BJ (cell line): Measurements from ENCODE around the gene DPP6. TPM values are rescaled to one million over a fixed set of nuclear protein-coding genes. Genes with fewer than 3 reads are reported as not detected.

Experiments used
- CTCF ChIA-PET: fragments of 350-600 bp; formaldehyde crosslinking; extraction: SDS; loops from one replicate; lab custom pipeline; 2021; ENCODE audit warnings: antibody characterized with exemption, inconsistent platforms; lab: Yijun Ruan, JAX
- POLR2A ChIA-PET: fragments of 300-600 bp; sonication (Branson Sonifier 250); formaldehyde crosslinking; extraction: SDS; loops from one replicate; lab custom pipeline; 2021; ENCODE audit warnings: antibody characterized with exemption; lab: Charles Lee
- DNase-seq: peaks from one replicate; pipeline ENCODE4 v3.0.0-alpha.2; 2011; ENCODE audit warnings: low read depth
- H3K27me3 ChIP-seq: 2 replicates; pipeline ENCODE4 v1.6.0; 2011; ENCODE audit warnings: low read length; ENCODE audit not compliant: control insufficient read depth, insufficient read depth
- H3K36me3 ChIP-seq: 2 replicates; pipeline ENCODE4 v1.5.1; 2011; ENCODE audit warnings: low read length; ENCODE audit not compliant: control insufficient read depth, insufficient read depth
- H3K4me3 ChIP-seq: 2 replicates; pipeline ENCODE4 v1.5.1; 2011; ENCODE audit warnings: low read depth, mild to moderate bottlenecking, control low read depth, low read length
- polyA plus RNA-seq: library from polyadenylated mRNA; depleted of rRNA; stranded (reverse); fragments of >200 nt; gene quantifications from 2 replicates; pipeline ENCODE4 v1.2.3, GENCODE V29; 2011
- TF ChIP-seq, protein P1 (sequence below): IDR thresholded peaks from 2 replicates; pipeline ENCODE4 v1.5.1; 2011; ENCODE audit warnings: low read depth, mild to moderate bottlenecking, control low read depth, inconsistent platforms, low read length, moderate library complexity; ENCODE audit not compliant: insufficient read depth

DPP6 gene
- polyA plus RNA-seq, 1 experiment: not detected

DNA sequence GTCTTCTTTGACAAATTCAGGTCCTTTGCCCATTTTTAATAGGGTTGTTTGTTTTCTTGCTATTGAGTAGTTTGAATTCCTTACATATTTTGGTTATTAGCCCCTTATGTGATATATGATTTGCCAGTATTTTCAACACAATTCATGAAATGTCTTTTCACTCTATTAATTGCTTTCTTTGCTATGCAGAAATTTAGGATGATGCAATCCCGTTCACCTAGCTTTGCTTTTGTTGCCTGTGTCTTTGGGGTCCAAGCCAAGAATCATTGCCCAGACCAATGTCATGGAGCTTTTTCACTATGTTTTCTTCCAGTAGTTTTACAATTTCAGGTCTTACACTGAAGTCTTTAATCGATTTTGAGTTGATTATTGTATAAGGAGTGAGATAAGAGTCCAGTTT, 796.3 kb downstream of the DPP6 start:
- TF ChIP-seq, protein P1, sequence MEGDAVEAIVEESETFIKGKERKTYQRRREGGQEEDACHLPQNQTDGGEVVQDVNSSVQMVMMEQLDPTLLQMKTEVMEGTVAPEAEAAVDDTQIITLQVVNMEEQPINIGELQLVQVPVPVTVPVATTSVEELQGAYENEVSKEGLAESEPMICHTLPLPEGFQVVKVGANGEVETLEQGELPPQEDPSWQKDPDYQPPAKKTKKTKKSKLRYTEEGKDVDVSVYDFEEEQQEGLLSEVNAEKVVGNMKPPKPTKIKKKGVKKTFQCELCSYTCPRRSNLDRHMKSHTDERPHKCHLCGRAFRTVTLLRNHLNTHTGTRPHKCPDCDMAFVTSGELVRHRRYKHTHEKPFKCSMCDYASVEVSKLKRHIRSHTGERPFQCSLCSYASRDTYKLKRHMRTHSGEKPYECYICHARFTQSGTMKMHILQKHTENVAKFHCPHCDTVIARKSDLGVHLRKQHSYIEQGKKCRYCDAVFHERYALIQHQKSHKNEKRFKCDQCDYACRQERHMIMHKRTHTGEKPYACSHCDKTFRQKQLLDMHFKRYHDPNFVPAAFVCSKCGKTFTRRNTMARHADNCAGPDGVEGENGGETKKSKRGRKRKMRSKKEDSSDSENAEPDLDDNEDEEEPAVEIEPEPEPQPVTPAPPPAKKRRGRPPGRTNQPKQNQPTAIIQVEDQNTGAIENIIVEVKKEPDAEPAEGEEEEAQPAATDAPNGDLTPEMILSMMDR: no peak
- POLR2A ChIA-PET: no interaction called here
- no peaks in the 10 kb centered on the region for H3K36me3 ChIP-seq
- H3K4me3 ChIP-seq: no peak overlapping the region
- no peak for DNase-seq
- H3K27me3 ChIP-seq: no peaks in the 10 kb centered on the region
- CTCF ChIA-PET: no interaction called here

DNA sequence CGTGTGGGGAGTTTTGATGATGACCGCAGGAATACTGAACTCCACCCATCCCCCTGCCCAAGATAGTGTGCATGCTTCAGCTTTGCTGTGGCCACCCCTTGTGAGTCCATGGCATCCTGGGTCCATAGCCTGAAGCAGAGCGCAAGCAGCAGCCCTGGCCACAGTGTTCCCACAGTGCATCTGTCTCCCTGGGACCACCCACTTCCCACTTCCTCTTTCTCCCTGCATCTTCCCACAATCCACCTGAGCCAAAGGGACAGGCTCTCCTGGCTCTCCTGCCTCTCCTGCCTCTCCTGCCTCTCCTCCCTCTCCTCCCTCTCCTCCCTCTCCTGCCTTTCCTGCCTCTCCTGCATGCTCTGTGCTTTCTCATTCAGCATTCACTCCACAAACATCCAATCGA, 800.0 kb downstream of the DPP6 start:
- H3K4me3 ChIP-seq: no peak overlapping the region
- no peaks in the 10 kb centered on the region for H3K36me3 ChIP-seq
- TF ChIP-seq, protein P1: no peak
- ChIA-PET CTCF (no interaction called here), POLR2A (no interaction called here)
- H3K27me3 ChIP-seq: no peaks in the 10 kb centered on the region
- no peak for DNase-seq

DNA sequence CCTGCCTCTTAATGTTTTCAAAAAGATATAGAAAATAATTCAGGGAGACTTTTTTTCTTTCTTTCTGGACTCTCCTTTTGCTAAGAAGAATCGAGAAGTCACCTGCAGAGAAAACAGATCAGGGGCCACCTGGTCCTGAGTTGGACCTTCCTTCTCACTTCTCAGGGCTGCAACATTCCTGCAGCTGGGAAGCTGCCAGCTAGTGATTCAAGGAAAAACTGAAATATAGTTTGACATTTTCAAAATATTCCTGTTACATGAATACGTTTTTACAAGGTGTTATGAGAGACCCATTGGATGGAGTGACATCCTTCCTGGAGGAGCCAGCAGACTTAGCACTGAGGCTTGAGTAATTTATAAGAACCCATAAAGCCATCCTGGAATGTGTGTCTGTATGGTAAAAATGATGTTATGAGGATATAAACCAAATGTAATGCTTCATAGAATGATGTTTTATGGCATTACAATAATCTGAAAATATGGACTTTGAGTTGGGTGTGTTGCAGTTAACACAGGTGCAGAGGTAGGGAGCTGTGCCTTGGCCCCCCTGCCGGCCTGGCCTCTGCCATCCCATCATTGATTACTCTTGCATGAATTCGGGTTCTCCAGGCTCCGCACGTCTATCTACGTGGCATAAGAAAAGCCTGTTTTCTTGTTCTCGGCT, 801.0 kb downstream of the DPP6 start:
- no peak for DNase-seq
- CTCF ChIA-PET: no interaction called here
- TF ChIP-seq, protein P1: no peak
- Histone ChIP-seq H3K36me3 (no peaks in the 10 kb centered on the region), H3K27me3 (no peaks in the 10 kb centered on the region), H3K4me3 (no peak overlapping the region)
- POLR2A ChIA-PET: no interaction called here

DNA sequence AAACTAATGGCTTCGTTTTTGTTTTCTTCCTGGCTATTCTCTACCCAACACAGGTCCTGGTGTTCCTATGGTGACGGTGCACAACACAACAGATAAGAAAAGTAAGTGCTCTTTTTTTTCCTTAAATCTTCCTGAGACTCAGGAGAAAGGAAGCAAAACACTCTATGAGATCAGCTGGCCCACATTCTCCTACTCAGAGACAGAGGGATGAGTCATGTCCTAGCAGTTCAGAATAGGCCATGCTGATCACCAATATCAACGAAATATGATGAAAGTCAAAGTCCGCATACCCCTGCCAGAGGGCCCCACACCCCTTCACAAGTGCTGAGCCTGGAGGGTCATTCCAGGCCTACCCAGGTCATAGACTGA, 801.5 kb downstream of the DPP6 start:
- no peak for DNase-seq
- ChIA-PET POLR2A (no interaction called here), CTCF (interaction anchor here (0.6 kb wide), 1 partner anchor 13 kb away, joined by 3 read pairs; no protein-coding TSS in a partner anchor)
- Histone ChIP-seq H3K36me3 (no peaks in the 10 kb centered on the region), H3K27me3 (no peaks in the 10 kb centered on the region), H3K4me3 (no peak overlapping the region)
- TF ChIP-seq, protein P1: no peak

DNA sequence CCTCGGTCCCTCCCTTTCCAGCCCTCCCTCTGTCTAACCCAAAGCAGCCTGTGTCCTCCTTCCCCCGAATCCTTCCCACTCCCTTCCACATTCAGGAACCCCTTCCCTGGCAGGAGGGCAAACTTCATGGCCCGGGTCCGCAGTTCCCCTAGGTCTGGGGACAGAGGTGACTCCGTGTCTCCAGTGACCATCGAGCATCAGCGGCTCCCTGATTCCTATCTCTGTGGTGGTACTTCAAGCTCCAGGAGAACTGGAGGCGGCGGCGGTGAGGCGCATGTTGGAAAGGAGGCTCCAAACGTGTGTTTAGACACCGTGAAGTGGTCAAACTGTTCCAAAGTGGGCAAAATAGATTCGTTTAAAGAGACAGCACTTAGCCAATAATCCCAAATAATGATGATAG, 802.6 kb downstream of the DPP6 start:
- ChIA-PET POLR2A (no interaction called here), CTCF (no interaction called here)
- Histone ChIP-seq H3K27me3 (no peaks in the 10 kb centered on the region), H3K4me3 (no peak overlapping the region), H3K36me3 (no peaks in the 10 kb centered on the region)
- DNase-seq: no peak
- TF ChIP-seq, protein P1: no peak
